Measurements from ENCODE around the gene MAP4K2. TPM values are rescaled to one million over a fixed set of nuclear protein-coding genes. Genes with fewer than 3 reads are reported as not detected.

Gene MAP4K2
- total RNA-seq, 4 donors from 2014 or later, result 4.3 to 14.8 (median 6.2) TPM

GRCh38 chr11:64794526-64794925 is 8.5 kb downstream of the MAP4K2 start:
- Histone ChIP-seq H3K9me3 (no peaks in the 10 kb centered on the region), H3K4me3 (no peak overlapping the region), H3K27ac (no peak overlapping the region), H3K27me3 (no peaks in the 10 kb centered on the region), H3K4me1 (no peaks in the 10 kb centered on the region), H3K36me3 (peaks cover 0 to 11% of the 10 kb centered on the region in 2 donors)
- in situ Hi-C loops (cut with MboI; ENCODE audit: low sequenced_read_pairs in 4 of 4) (no loop called here), intact Hi-C loops (cut with DNase I; ENCODE audit: low total_unique reads) (no loop called here)
- TF ChIP-seq POLR2A (IDR thresholded peaks at IDR 0.05), result no peak
- TF ChIP-seq CTCF (IDR thresholded peaks at IDR 0.05 in 4 of 5, conservative IDR thresholded peaks at IDR 0.05 in 1 of 5), result no peak
- DNase-seq (no peak), ATAC-seq (no peak)

GRCh38 chr11:64793271-64794160 is 9.5 kb downstream of the MAP4K2 start:
- Histone ChIP-seq H3K27me3 (no peaks in the 10 kb centered on the region), H3K27ac (peak overlapping the region in 3 of 4 donors; percentile 33 to 35 (median 34)), H3K4me3 (no peak overlapping the region), H3K4me1 (no peaks in the 10 kb centered on the region), H3K9me3 (no peaks in the 10 kb centered on the region), H3K36me3 (peaks cover 0 to 12% of the 10 kb centered on the region in 2 donors)
- in situ Hi-C loops (cut with MboI; ENCODE audit: low sequenced_read_pairs in 4 of 4) (no loop called here), intact Hi-C loops (cut with DNase I; ENCODE audit: low total_unique reads) (no loop called here)
- TF ChIP-seq CTCF (IDR thresholded peaks at IDR 0.05 in 4 of 5, conservative IDR thresholded peaks at IDR 0.05 in 1 of 5) (no peak), POLR2A (IDR thresholded peaks at IDR 0.05) (no peak)
- no peak for DNase-seq
- ATAC-seq, result no peak

- intact Hi-C loops (cut with DNase I; ENCODE audit: low total_unique reads) (no loop called here), in situ Hi-C loops (cut with MboI; ENCODE audit: low sequenced_read_pairs in 4 of 4) (no loop called here)
- Histone ChIP-seq H3K9me3 (no peaks in the 10 kb centered on the region), H3K27ac (no peak overlapping the region), H3K4me1 (no peaks in the 10 kb centered on the region), H3K36me3 (peaks cover 0 to 12% of the 10 kb centered on the region in 2 donors), H3K27me3 (no peaks in the 10 kb centered on the region), H3K4me3 (no peak overlapping the region)
- ATAC-seq (no peak), DNase-seq (no peak)
- TF ChIP-seq POLR2A (IDR thresholded peaks at IDR 0.05) (no peak), CTCF (IDR thresholded peaks at IDR 0.05 in 4 of 5, conservative IDR thresholded peaks at IDR 0.05 in 1 of 5) (no peak)
These were observed 10.5 kb downstream of the MAP4K2 start for GRCh38 chr11:64792482-64792881.

- Histone ChIP-seq H3K27ac (no peak overlapping the region), H3K9me3 (no peaks in the 10 kb centered on the region), H3K4me3 (no peak overlapping the region), H3K27me3 (no peaks in the 10 kb centered on the region), H3K36me3 (peaks cover 0 to 7% of the 10 kb centered on the region in 2 donors), H3K4me1 (no peaks in the 10 kb centered on the region)
- DNase-seq (no peak), ATAC-seq (no peak)
- intact Hi-C loops (cut with DNase I; ENCODE audit: low total_unique reads) (no loop called here), in situ Hi-C loops (cut with MboI; ENCODE audit: low sequenced_read_pairs in 4 of 4) (no loop called here)
- TF ChIP-seq POLR2A (IDR thresholded peaks at IDR 0.05), result no peak
- TF ChIP-seq CTCF (IDR thresholded peaks at IDR 0.05 in 4 of 5, conservative IDR thresholded peaks at IDR 0.05 in 1 of 5), result no peak
These were observed 11.2 kb downstream of the MAP4K2 start for GRCh38 chr11:64791781-64792291.
